Activated T-cell treated with anti-CD3 and anti-CD28 coated beads, Interleukin-2, amount 50 U/mL, for 24 hours (primary cell): ENCODE results near the gene LRP1B.

ENCODE experiments used
- DNase-seq: peaks from one replicate; pipeline ENCODE4 v3.0.0-alpha.2; 2020
- H3K27ac Mint-ChIP-seq: 2 replicates; pipeline ENCODE4 v1.8.0; 2020; ENCODE audit warnings: mild to moderate bottlenecking, mixed read lengths
- H3K27me3 Mint-ChIP-seq: 2 replicates; pipeline ENCODE4 v1.8.0; 2020; ENCODE audit warnings: mixed read lengths
- H3K36me3 Mint-ChIP-seq: 2 replicates; pipeline ENCODE4 v1.8.0; 2020; ENCODE audit warnings: low read depth, mixed read lengths
- H3K4me1 Mint-ChIP-seq: 2 replicates; pipeline ENCODE4 v1.8.0; 2020; ENCODE audit warnings: low read depth, mixed read lengths
- H3K4me3 Mint-ChIP-seq: 2 replicates; pipeline ENCODE4 v1.8.0; 2020; ENCODE audit warnings: mild to moderate bottlenecking, moderate library complexity, mixed read lengths
- H3K9me3 Mint-ChIP-seq: 2 replicates; pipeline ENCODE4 v1.8.0; 2020; ENCODE audit warnings: mixed read lengths

Gene LRP1B

GRCh38 chr2:141068053-141068682, 1062.6 kb downstream of the LRP1B start:
- no peaks in the 10 kb centered on the region for H3K9me3 Mint-ChIP-seq
- no peak overlapping the region for H3K27ac Mint-ChIP-seq

GRCh38 chr2:141065042-141065441, 1065.8 kb downstream of the LRP1B start:
- H3K9me3 Mint-ChIP-seq: peaks cover 2% of the 10 kb centered on the region
- no peaks in the 10 kb centered on the region for H3K4me1 Mint-ChIP-seq
- DNase-seq: no peak
- H3K27ac Mint-ChIP-seq: no peak overlapping the region
- no peaks in the 10 kb centered on the region for H3K27me3 Mint-ChIP-seq
- H3K36me3 Mint-ChIP-seq: no peaks in the 10 kb centered on the region
- H3K4me3 Mint-ChIP-seq: no peak overlapping the region

More at GRCh38 chr2:141068053-141068682, 1062.6 kb downstream of the LRP1B start:
- Mint-ChIP-seq H3K36me3 (no peaks in the 10 kb centered on the region), H3K4me3 (no peak overlapping the region), H3K4me1 (no peaks in the 10 kb centered on the region), H3K27me3 (no peaks in the 10 kb centered on the region)
- DNase-seq: no peak

DNA sequence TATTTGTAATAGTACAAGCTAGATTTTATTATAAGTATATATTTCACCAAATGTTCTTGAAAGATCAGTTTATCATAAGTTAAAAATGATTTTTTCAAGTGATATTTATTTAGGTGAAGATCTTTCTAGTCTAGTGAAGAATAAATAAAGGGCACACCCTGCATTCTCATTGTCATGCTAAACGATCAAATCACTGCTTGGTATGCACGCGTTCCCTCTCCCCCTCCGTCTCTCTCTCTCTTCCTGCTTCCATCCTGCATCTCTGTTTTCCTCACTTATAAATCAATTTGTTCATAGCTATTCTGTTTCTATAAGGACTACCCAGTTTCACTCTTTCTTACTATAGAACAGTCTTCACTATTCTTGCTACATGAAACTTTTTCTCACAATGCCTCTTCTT, 1067.4 kb downstream of the LRP1B start:
- H3K9me3 Mint-ChIP-seq: peaks cover 4% of the 10 kb centered on the region
- no peaks in the 10 kb centered on the region for H3K4me1 Mint-ChIP-seq
- H3K36me3 Mint-ChIP-seq: no peaks in the 10 kb centered on the region
- no peak overlapping the region for H3K4me3 Mint-ChIP-seq
- H3K27me3 Mint-ChIP-seq: no peaks in the 10 kb centered on the region
- H3K27ac Mint-ChIP-seq: no peak overlapping the region
- no peak for DNase-seq

DNA sequence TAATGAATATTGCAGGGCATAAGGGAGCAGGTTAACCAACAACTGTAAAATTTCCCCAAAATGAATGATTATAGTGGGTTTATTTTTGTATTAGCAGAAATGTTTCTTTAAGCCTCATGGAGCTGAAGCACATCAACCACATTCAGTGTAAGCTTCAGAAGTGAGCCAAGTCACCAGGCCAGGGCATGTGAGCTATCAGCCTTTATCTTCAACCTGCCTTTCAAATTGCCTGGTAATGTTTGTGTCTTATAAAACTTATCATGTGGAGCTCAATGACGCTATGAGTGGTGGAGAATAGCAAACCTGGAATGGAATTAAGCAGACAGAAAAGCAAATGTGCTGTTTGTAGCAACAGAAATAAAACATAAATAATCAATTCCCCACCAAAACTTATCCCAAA, 1068.4 kb downstream of the LRP1B start:
- Mint-ChIP-seq H3K9me3 (peaks cover 6% of the 10 kb centered on the region), H3K27ac (no peak overlapping the region), H3K4me3 (no peak overlapping the region), H3K36me3 (no peaks in the 10 kb centered on the region), H3K4me1 (no peaks in the 10 kb centered on the region), H3K27me3 (no peaks in the 10 kb centered on the region)
- DNase-seq: no peak

- no peak overlapping the region for H3K4me3 Mint-ChIP-seq
- no peak overlapping the region for H3K27ac Mint-ChIP-seq
- H3K9me3 Mint-ChIP-seq: peaks cover 6% of the 10 kb centered on the region
- no peaks in the 10 kb centered on the region for H3K4me1 Mint-ChIP-seq
- no peaks in the 10 kb centered on the region for H3K27me3 Mint-ChIP-seq
- no peak for DNase-seq
- H3K36me3 Mint-ChIP-seq: no peaks in the 10 kb centered on the region
Measured at GRCh38 chr2:141062031-141062430, 1068.8 kb downstream of the LRP1B start.

- peaks cover 11% of the 10 kb centered on the region for H3K9me3 Mint-ChIP-seq
- H3K36me3 Mint-ChIP-seq: no peaks in the 10 kb centered on the region
- no peak for DNase-seq
- H3K4me3 Mint-ChIP-seq: no peak overlapping the region
- no peaks in the 10 kb centered on the region for H3K27me3 Mint-ChIP-seq
- H3K27ac Mint-ChIP-seq: no peak overlapping the region
- no peaks in the 10 kb centered on the region for H3K4me1 Mint-ChIP-seq
Measured at GRCh38 chr2:141058556-141058955, 1072.3 kb downstream of the LRP1B start.

DNA sequence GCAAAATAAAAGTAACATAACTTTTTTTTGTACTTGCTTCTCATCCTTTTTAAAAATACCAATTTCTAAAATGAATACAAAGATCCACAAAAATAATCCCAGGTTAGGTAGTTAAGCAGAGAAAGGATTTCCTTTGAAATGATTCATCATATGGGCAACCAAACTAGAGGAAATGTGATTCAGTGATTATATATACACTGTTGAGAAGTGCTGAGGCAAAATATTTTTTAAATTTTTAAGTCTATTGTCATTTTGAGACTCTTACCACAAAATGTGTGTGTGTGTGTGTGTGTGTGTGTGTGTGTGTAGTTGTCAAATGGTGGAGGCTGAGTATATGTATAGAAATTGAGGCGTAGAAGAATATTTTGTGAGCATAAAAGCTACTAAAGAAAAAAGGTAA, 1075.3 kb downstream of the LRP1B start:
- H3K9me3 Mint-ChIP-seq: peaks cover 16% of the 10 kb centered on the region
- no peaks in the 10 kb centered on the region for H3K27me3 Mint-ChIP-seq
- DNase-seq: no peak
- no peak overlapping the region for H3K27ac Mint-ChIP-seq
- H3K36me3 Mint-ChIP-seq: no peaks in the 10 kb centered on the region
- no peak overlapping the region for H3K4me3 Mint-ChIP-seq
- no peaks in the 10 kb centered on the region for H3K4me1 Mint-ChIP-seq

DNA sequence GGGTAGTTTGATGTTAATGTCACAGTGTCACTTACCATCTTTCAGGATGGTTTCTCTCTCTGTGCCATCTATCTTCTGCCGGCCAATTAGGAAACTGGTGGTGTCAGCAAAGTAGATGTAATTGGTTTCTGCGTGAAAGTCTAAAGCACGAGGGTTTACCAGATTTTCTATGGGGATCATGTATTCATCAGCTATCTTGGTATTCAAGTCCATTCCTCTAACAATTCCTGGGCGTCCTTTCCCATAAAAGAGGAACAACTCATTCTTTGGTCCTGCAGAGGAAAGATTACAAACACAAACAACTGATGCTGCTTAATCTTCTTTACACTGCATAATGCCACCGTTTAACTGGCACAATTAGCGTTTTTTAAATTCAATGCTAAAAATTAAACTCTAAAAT, 1081.9 kb downstream of the LRP1B start:
- H3K4me3 Mint-ChIP-seq: no peak overlapping the region
- no peaks in the 10 kb centered on the region for H3K27me3 Mint-ChIP-seq
- no peaks in the 10 kb centered on the region for H3K4me1 Mint-ChIP-seq
- DNase-seq: no peak
- H3K27ac Mint-ChIP-seq: no peak overlapping the region
- no peaks in the 10 kb centered on the region for H3K36me3 Mint-ChIP-seq
- peaks cover 8% of the 10 kb centered on the region for H3K9me3 Mint-ChIP-seq

- H3K27ac Mint-ChIP-seq: no peak overlapping the region
- H3K36me3 Mint-ChIP-seq: no peaks in the 10 kb centered on the region
- H3K9me3 Mint-ChIP-seq: peaks cover 10% of the 10 kb centered on the region
- H3K4me3 Mint-ChIP-seq: no peak overlapping the region
- no peaks in the 10 kb centered on the region for H3K4me1 Mint-ChIP-seq
- no peaks in the 10 kb centered on the region for H3K27me3 Mint-ChIP-seq
- DNase-seq: no peak
Measured at GRCh38 chr2:141041281-141041680, 1089.5 kb downstream of the LRP1B start.

DNA sequence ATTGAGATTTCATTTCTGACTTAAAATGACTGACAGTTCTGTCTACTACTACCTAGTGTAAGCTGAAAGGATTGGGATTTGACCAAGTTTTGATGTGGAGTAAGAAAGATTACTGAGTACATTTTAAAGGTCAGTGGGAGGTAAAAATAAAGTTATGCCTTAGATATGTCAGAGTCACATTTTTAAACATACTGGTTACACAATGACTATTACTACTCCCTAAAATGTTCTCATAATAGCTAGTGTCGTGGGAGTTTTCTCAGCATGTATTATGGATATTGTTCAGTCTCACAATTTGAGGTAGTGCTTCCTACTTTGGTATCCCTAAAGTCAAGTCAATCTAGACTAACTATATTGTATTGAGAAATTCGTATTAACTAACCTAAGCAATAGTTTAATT, 1092.5 kb downstream of the LRP1B start:
- Mint-ChIP-seq H3K4me3 (no peak overlapping the region), H3K9me3 (peaks cover 12% of the 10 kb centered on the region), H3K27ac (no peak overlapping the region), H3K36me3 (no peaks in the 10 kb centered on the region), H3K4me1 (no peaks in the 10 kb centered on the region), H3K27me3 (no peaks in the 10 kb centered on the region)
- DNase-seq: no peak

DNA sequence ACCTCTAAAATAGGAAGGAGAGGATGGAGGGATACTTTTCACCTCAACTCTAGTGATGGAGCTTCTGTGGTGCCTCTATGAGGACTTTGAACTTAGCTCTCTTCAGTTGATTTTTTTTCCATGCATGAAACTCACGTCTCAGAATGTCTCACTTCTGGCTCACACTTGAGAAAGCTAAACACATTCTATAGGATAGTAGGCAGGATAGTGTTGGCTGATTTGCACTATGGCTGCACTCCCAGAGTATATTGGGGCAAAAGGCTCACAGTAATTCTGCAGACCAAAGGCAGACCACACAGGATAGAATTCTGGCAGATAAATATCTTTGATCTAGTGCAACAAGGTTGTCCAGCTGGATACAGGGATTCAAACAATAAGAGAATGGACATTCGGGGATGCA, 1093.5 kb downstream of the LRP1B start:
- Mint-ChIP-seq H3K27ac (no peak overlapping the region), H3K27me3 (no peaks in the 10 kb centered on the region), H3K9me3 (peaks cover 9% of the 10 kb centered on the region), H3K4me3 (no peak overlapping the region), H3K4me1 (no peaks in the 10 kb centered on the region), H3K36me3 (no peaks in the 10 kb centered on the region)
- DNase-seq: no peak

- H3K27ac Mint-ChIP-seq: no peak overlapping the region
- no peak overlapping the region for H3K4me3 Mint-ChIP-seq
- H3K27me3 Mint-ChIP-seq: no peaks in the 10 kb centered on the region
- no peak for DNase-seq
- H3K36me3 Mint-ChIP-seq: no peaks in the 10 kb centered on the region
- H3K4me1 Mint-ChIP-seq: no peaks in the 10 kb centered on the region
- peaks cover 6% of the 10 kb centered on the region for H3K9me3 Mint-ChIP-seq
Measured at GRCh38 chr2:141035846-141036420, 1094.9 kb downstream of the LRP1B start.

DNA sequence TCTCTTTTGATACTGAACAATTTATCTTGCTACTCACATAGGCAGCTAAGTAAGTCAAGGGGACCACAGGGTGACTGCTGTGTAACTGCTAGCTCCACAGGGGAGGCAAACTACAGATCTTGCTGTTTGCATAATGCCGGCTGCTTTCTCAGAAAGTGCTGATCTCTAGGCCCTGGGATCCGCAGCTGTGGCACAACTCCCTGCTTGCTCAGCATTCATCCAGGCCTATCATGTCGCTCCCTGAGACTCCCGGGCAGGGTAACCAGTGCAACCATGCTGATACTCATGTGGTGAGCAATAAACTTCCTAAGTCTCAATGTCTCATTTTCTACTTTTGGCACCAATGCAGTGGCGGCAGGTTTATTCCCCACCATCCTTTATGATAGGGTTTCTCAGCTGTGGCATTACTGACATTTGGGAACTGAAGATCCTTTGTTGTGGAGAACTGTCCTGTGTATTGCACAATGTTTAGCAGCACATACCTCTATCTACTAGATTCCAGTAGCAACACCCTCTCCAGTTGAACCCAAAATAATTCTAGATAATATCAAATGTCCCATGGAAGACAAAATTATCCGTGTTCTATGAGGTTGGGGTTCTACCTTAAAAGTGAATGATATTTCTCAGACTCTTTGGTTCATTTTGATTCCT, 1101.3 kb downstream of the LRP1B start:
- Mint-ChIP-seq H3K36me3 (no peaks in the 10 kb centered on the region), H3K4me1 (no peaks in the 10 kb centered on the region), H3K9me3 (peaks cover 10% of the 10 kb centered on the region), H3K27ac (no peak overlapping the region), H3K27me3 (no peaks in the 10 kb centered on the region), H3K4me3 (no peak overlapping the region)
- no peak for DNase-seq

DNA sequence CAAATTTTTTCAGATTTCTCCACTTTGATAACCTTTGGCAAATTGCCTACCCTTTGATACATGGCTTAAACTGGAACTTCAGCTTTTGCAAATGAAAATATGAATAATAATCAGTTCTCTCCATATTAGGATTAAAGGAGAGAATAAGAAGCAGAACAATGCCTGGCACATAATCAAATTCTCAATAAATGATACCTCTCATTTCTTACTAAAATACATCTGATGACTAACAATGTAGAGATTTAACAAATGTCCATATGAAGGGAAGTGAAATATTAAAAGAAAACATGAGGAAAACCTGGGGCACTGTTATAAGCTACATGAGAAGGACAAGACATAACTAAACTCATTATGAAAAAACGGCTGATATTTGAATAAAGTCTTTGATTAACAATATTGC, 1103.6 kb downstream of the LRP1B start:
- no peaks in the 10 kb centered on the region for H3K4me1 Mint-ChIP-seq
- H3K4me3 Mint-ChIP-seq: no peak overlapping the region
- H3K27me3 Mint-ChIP-seq: no peaks in the 10 kb centered on the region
- no peaks in the 10 kb centered on the region for H3K36me3 Mint-ChIP-seq
- H3K27ac Mint-ChIP-seq: no peak overlapping the region
- DNase-seq: no peak
- H3K9me3 Mint-ChIP-seq: peaks cover 10% of the 10 kb centered on the region

DNA sequence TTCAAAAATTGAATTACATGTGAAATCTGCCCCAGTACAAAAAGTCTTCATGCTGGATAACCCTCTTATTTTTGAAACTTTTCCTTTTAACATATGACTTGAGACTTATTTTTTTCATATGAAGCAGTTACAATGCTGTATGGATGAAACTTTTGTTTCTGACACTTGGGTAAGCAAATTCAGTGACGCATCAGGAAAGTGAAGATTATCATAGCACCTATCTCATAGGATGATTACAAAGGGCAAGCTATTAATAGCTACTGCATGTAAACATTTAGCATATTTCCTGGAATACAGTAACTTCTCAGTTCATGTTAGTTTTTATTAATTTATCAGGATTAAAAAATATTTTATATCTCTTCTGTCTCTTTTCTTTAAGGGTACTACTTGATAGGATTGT, 1109.2 kb downstream of the LRP1B start:
- H3K36me3 Mint-ChIP-seq: no peaks in the 10 kb centered on the region
- H3K4me1 Mint-ChIP-seq: no peaks in the 10 kb centered on the region
- peaks cover 7% of the 10 kb centered on the region for H3K9me3 Mint-ChIP-seq
- no peaks in the 10 kb centered on the region for H3K27me3 Mint-ChIP-seq
- no peak overlapping the region for H3K27ac Mint-ChIP-seq
- no peak overlapping the region for H3K4me3 Mint-ChIP-seq
- DNase-seq: no peak
